Limb (tissue), 2 donors: Measurements from ENCODE around the gene PIK3R5.

Source experiments
- DNase-seq, 2 donors: peaks; one replicate each; pipeline ENCODE4 v3.0.0-alpha.2; 2016; ENCODE audit errors: extremely low spot score in 2 of 2

Gene PIK3R5

GRCh38 chr17:8924595-8924994 lies 40.9 kb downstream of the PIK3R5 start:
- DNase-seq = no peak

DNA sequence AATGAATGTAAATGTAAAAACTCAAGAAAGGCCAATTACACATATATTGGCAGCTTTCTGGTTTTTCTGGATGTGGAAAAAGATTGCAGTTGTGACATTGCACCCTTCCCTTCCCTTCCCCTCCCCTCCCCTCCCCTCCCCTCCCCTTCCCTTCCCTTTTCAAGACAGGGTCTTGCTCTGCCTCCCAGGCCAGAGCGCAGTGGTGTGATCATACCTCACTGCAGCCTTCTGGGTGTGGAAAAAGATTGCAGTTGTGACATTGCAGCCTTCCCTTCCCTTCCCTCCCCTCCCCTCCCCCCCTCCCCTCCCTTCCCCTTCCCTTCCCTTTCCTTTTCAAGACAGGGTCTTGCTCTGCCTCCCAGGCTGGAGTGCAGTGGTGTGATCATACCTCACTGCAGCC lies 41.7 kb downstream of the PIK3R5 start:
- no peak for DNase-seq

DNA sequence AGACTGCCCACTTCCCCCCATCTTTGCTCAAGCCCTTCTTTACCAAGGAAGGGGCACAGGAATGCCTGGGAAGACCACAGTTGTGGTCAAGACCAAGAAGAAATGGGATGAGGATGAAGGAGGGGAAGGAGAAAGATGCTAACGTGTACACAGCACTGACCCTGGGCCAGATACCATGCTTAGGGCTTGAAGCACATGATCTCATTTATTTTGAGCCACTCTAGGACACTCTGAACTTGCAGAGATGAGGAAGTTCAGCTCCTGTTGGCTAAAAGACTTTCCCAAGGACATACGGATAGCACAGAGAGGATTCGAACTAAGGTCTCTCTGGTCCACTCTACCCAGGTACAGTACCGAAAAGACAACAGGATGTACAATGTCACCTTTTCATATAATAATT lies 42.6 kb downstream of the PIK3R5 start:
- DNase-seq = no peak

DNA sequence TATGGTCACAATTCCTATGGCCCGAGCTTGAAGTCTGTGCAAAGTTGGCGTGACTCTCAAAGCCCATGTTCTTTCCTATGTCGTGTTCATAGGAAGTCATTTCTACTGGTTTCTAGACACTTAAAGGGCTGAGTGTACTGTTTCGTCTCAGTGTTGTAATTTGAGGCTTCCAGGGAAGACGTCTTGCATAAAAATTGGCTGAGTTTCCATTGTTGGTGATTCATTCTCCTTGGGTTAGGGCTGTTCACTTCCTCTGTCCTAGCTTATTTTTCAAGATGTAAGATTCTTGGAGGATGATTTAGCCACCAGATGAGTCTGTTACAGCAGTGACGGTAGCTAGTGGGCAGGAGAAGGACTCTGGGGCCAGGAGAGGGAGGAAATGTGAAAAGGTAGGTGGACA lies 43.1 kb downstream of the PIK3R5 start:
- no peak for DNase-seq

DNA sequence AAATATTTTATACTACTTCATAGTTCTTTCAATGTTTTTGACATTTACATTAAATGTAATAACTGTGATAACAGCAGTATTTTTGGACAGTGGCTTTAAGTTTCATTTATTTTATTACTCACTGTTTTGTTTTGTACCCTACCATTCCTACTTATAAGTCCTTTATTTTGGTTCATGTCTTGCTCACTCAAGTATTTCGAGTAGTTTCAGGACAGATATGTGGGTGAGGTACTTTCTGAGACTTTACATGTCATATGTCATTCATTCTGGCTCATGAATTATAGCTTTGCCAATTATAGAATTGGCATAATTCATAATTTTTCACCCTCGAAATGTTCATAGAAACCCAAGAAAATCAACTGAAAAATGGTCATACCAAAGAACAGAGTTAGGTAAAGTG lies 44.4 kb downstream of the PIK3R5 start:
- no peak for DNase-seq

DNA sequence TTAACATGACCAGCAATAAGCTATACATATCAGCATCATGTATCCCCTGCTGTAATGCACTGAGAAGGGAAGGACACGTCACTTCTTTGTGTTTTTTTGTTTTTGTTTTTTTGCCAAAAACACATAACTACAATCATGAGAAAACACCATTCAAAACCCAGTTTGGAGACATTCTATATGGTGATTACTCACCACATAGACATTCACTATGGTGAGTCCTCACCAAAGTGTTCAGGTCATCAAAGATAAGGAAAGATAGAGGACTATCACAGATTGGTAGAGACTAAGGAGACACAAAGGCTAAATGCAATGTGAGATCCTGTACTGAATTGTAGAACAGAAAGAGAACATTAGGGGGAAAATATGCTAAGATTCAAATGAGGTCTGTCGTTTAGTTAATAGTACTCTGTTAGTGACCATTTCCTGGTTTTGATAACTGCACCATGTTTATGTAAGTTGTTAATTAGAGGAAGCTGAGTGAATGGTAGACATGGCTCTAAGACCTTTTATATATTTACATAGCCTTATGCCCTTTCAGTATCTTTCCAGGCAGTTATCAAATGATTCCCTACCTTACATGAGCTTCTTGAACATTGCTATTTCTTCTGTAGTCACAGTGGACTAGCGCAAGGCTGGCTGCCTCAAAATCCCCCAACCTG lies 46.6 kb downstream of the PIK3R5 start:
- DNase-seq = no peak

DNA sequence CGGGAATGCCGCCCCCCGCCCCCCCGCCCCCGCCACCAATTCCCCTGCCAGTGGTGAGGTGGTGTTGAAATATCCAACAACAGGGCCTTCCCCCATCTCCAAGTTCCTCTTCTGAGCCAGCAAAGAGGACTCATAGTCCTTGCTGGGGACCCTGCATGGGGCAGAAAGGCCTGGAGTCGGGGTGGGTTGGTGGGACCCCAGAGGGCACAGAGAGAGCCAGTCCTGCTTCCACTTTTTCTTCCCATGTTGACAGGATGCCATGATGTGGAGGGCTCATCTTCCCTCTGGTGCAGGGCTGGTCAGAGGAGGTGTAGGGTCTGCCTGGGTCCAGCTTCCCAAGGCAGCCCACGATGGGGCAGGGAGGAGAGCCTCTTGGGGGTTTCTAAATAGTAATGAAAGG lies 49.0 kb downstream of the PIK3R5 start:
- DNase-seq = no peak

DNA sequence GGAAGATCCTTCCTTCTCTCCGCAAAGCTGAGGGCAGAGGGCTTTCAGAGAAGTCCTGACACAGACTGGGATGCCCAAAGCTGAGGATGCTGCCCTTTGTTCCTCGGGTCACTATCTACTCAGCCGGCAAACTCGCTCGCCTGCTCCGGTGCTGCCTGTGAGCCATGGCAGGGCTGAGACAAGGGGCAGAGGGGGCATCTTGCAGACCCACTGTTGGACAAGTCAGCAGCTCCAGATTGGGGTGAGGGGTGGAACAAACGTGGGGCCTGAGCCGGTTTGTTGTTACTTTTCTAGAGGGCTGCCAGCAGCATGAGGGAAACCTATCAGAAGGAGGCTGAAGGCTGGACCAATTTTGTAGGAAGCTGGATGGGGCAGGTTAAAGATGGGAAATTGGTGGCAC lies 51.0 kb downstream of the PIK3R5 start:
- DNase-seq = no peak

GRCh38 chr17:8913879-8914278 lies 51.6 kb downstream of the PIK3R5 start:
- DNase-seq = no peak

- no peak for DNase-seq
Measured at GRCh38 chr17:8913091-8913490, 52.4 kb downstream of the PIK3R5 start.

DNA sequence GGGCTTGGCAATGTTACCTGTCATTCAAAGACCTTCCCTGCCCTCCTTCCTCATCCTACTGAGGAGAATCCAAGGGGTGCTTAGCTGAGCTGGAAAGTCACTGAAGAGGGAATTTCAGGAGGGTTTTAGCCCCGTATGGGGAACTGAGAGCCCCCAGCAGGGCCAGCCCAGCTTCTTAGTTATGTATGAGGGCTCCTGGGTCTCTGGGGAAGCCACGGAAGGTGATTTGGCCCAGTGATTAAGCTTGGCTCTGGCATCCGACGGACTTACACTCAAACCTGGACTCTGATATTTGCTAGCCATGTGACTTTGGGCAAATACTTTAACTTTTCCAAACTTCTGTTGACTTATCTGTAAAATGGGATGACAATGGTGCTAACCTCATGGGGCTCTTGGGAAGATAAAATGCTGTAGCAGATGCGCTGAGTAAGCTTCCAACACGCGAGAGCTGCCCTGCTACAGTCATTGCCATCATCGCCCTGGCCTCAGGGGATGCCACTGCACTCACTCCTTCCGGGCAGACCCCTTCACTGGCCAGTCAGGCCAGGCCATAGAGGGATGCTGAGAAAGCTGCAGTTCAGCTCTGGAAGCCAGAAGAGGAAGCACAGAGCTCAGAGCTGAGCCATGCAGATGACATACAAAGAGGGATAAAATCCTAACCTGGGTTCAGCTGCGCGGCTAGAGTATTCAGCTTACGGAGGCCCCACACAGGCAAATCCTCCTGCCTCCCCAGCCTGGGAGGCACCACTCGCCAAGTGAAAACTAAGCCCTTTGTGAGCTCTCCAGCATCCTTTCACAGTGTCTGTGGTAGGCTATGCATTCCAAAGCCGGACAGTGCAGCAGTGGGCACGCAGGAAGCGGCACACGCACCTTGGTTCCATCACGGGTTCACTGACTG lies 53.2 kb downstream of the PIK3R5 start:
- DNase-seq = no peak

GRCh38 chr17:8910969-8911604 lies 54.4 kb downstream of the PIK3R5 start:
- no peak for DNase-seq

DNA sequence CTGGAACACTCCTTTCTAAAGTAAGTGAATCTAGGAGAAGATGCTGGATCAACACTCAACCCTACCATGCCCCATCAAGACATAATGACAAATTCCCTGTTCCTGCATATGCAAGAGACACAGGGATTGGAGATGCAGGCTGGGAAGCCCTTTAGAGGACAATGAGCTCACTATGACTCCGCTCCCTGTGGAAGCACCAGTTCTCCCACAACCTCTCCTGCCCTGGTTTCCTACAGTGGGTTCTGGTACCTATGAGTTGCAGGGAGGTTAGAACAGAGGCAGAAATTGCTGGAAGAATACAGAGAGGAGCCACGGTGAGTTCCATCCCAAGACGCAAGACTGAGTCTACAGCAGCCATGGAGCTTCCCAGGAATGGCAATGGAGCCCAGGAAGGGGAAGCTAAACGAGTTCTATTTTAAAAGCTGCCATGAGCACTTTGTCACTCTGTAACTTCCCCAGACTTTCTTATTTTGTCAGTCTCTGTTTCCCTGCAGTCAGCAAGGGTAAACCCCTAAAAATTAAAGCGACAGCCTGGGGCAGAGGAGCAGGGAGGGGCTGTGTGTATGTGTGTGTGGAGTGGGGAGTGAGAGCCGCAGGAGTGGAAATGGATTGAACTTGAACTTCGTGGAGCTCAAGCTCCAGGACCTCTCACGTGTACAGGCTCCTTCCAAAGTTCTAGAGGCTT lies 55.8 kb downstream of the PIK3R5 start:
- DNase-seq = no peak

DNA sequence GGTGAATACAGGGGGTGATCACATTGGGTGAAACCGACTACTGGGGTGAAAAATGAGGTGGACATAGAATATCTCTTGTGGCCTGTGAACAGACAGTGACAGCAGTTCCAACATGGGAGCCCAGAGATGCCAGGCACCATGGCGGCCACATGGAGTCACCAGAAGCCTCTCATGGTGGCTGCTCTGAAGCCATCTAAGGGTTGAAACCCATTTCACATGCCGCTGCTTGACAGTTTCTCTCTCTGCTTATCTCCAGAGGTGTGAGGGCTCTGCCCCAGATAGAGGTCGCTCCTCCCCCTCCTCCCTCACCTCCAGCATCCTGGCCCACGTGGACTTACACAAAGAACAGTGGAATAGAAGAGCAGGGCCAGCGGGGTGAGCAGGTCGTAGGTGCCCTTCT lies 60.2 kb downstream of the PIK3R5 start:
- DNase-seq = peak in 1 of 2 donors; percentile 8

DNA sequence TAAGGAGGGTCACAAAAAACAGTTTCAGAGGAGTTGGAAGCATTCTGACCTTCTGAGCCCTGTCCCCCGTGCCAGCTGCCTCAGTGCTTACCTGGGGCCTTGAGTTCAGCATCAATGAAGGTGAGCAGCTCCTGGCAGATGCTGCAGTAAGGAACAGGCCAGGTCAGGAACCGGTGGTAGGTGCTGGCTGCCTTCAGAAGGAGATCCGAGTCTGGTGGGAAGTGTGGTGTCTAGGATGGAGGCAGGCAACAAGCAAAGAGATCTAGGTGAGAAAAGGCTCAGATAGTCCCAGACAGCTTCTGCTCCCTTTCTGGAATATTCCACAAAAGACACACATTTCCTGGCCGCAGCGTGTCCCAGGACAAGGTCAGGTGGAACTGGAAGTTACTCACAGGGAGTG lies 60.8 kb downstream of the PIK3R5 start:
- no peak for DNase-seq

DNA sequence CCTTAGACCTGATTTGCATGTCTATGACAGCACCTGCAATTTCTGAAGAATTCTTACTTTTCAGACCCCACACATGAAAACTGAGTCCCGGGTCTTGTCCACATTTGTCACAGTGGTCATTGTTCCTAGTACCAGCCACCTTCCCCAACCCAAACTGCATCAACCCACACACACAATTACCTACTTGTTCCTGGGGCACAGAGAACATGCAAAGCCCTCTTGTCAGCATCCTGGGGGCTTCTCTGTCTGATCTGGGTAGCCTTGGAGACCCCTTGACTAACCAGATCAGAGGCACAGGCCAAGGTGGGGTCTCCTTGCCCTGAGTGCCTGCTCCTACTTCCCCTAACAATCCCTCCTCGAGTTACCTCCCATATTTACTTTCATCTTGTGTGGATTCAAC lies 61.3 kb downstream of the PIK3R5 start:
- DNase-seq = peak in 1 of 2 donors; percentile 2

DNA sequence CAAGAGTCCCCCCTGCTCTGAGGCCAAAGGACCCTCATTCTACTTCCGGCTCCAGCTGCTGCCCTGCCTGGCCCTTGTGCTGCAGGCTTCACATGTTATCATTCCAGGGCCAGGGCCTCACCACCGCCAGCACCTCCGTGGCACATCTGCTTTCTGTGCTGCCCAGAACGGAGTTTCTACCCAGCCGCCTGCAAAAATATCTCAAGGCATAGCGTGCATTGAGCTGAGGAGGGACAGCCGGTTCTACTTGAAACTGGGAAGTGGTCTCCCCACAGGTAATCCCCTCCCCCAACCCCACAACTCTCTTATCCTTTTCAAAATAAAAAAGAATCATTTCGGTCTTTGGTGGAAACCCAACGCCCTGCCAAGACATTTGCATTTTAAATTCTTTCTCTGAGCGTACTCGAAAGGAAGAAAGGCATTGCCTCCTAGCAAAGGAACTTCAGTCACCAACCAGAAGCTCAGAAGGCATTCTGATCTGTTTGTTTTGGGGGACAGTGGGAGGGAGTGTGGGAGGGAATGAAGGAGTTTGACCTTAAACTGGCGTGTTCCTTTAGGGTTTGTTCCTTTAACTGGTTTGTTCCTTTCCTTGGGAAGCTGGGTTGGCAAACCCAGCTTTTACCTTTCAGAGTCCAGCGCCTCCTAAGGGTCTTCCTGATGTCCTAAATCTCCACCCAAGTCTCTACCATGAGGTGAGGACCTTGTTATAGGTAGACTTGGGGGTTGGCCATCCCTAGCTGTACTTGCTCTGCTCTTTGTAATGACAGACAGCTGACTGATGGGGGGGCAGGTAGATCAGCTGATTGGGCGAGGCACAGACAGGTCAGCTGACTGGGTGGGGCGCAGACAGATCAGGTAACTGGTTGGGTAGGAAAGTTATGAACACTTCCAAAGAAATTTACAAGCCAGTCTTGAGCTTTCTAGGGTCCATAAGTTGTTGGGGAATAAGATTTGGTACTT lies 64.6 kb downstream of the PIK3R5 start:
- peak in 1 of 2 donors; percentile 11 for DNase-seq

DNA sequence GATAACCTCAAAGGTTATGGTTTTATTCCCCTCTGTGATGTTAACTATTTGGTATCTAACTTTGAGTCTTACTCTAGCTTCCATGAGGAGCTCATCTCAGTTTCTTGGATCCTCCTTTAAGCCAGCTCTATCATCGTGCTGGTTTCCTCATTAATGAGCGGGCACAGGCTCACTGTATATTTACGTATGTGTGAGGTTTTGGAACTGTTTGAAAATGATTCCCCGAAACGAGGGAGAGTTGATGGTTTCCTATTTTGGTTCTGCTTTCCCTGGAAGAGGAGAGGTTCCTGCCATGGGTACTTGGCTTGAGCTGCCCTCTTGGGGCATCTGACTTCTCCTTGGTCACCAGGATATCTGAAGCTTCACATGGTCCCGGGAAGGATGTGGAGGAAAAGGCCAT lies 65.3 kb downstream of the PIK3R5 start:
- DNase-seq = peak in 1 of 2 donors; percentile 4

DNA sequence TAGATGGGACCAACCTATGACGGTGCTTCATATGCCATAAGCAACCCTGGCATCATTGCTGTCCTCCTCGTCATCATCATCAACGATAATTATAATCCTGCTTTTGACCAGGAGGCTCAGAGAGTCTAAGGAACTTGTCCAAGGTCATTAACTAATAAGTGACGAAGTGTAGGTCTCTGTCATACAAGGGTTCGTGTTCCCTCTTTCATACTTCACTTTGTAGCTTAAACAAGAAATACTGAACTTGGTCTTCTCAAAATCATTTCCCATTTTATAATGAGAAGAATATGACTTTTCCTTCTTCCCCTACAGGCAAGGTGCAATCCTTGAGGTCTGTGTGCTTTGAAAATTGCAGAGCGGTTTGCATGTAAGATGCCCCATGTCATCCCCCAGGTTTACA lies 66.9 kb downstream of the PIK3R5 start:
- DNase-seq = no peak

- DNase-seq = no peak
Measured at GRCh38 chr17:8898126-8898525, 67.4 kb downstream of the PIK3R5 start.
